ENCODE results near the gene NUDT16. TPM values are rescaled to one million over a fixed set of nuclear protein-coding genes. Genes with fewer than 3 reads are reported as not detected.

Gene NUDT16
- total RNA-seq, 1 experiment from 2014 or later = 42.0 TPM

DNA sequence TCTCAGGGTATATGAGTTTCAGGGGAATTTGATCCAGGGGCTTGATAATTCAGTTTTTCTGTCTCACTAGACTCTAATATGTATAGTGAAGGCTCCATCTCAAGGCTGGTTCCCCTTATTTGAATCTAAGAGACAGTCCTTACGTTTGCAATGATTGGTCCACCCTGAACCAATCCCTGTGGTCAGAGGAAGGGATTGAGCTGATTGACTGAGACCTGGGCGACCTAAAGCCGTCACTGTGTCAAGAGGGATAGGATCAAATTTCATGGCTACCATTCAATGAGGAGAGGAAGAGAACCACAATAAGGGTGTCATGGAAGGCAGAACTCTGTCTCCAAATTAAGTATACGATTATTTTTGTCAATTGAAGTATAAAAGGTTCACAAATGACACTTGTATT lies 16.3 kb downstream of the NUDT16 start:
- no peak overlapping the region for H3K27ac Mint-ChIP-seq (ENCODE audit: unreplicated experiment)
- BruUV-seq (replicated peaks) = no TSS peak
- no peaks in the 10 kb centered on the region for H3K36me3 Mint-ChIP-seq (ENCODE audit: insufficient read depth, unreplicated experiment)
- TF ChIP-seq, protein P1, sequence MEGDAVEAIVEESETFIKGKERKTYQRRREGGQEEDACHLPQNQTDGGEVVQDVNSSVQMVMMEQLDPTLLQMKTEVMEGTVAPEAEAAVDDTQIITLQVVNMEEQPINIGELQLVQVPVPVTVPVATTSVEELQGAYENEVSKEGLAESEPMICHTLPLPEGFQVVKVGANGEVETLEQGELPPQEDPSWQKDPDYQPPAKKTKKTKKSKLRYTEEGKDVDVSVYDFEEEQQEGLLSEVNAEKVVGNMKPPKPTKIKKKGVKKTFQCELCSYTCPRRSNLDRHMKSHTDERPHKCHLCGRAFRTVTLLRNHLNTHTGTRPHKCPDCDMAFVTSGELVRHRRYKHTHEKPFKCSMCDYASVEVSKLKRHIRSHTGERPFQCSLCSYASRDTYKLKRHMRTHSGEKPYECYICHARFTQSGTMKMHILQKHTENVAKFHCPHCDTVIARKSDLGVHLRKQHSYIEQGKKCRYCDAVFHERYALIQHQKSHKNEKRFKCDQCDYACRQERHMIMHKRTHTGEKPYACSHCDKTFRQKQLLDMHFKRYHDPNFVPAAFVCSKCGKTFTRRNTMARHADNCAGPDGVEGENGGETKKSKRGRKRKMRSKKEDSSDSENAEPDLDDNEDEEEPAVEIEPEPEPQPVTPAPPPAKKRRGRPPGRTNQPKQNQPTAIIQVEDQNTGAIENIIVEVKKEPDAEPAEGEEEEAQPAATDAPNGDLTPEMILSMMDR (IDR thresholded peaks at IDR 0.05; ENCODE audit: unreplicated experiment) = no peak
- H3K4me1 Mint-ChIP-seq (ENCODE audit: low read depth, unreplicated experiment) = peaks cover 8% of the 10 kb centered on the region
- no peak overlapping the region for H3K4me3 Mint-ChIP-seq (ENCODE audit: low read depth, unreplicated experiment)
- H3K27me3 Mint-ChIP-seq (ENCODE audit: unreplicated experiment) = no peaks in the 10 kb centered on the region
- peaks cover 2% of the 10 kb centered on the region for H3K9me3 Mint-ChIP-seq (ENCODE audit: low read depth, unreplicated experiment)
- intact Hi-C loops (cut with micrococcal nuclease; ENCODE audit: unreplicated experiment) = no loop called here
- no peak for DNase-seq
- CTCF ChIA-PET = no interaction called here

DNA sequence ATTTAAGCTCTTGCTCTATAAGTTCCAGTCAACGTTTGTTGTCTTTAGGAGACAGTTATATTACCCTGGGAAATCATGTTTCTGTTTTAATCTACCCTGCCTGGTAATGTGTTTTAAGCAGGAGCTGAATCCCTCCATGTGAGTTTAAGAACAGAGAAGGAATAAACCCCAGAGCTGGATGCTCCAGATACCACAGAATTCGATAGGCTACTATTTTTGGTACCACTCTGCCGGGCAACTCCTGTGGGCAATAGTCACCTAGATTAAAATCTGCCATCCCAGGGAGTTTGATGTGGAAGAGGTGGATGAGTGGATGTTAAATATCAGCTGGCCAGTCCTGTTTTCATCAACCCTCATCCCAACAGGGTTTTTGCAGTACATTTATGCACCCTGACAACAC lies 20.4 kb downstream of the NUDT16 start:
- CTCF ChIA-PET = no interaction called here
- peaks cover 17% of the 10 kb centered on the region for H3K4me1 Mint-ChIP-seq (ENCODE audit: low read depth, unreplicated experiment)
- H3K27me3 Mint-ChIP-seq (ENCODE audit: unreplicated experiment) = no peaks in the 10 kb centered on the region
- BruUV-seq (replicated peaks) = no TSS peak
- no peak for DNase-seq
- no peaks in the 10 kb centered on the region for H3K36me3 Mint-ChIP-seq (ENCODE audit: insufficient read depth, unreplicated experiment)
- intact Hi-C loops (cut with micrococcal nuclease; ENCODE audit: unreplicated experiment) = no loop called here
- H3K9me3 Mint-ChIP-seq (ENCODE audit: low read depth, unreplicated experiment) = no peaks in the 10 kb centered on the region
- no peak overlapping the region for H3K27ac Mint-ChIP-seq (ENCODE audit: unreplicated experiment)
- TF ChIP-seq, protein P1 (IDR thresholded peaks at IDR 0.05; ENCODE audit: unreplicated experiment) = no peak
- H3K4me3 Mint-ChIP-seq (ENCODE audit: low read depth, unreplicated experiment) = no peak overlapping the region

DNA sequence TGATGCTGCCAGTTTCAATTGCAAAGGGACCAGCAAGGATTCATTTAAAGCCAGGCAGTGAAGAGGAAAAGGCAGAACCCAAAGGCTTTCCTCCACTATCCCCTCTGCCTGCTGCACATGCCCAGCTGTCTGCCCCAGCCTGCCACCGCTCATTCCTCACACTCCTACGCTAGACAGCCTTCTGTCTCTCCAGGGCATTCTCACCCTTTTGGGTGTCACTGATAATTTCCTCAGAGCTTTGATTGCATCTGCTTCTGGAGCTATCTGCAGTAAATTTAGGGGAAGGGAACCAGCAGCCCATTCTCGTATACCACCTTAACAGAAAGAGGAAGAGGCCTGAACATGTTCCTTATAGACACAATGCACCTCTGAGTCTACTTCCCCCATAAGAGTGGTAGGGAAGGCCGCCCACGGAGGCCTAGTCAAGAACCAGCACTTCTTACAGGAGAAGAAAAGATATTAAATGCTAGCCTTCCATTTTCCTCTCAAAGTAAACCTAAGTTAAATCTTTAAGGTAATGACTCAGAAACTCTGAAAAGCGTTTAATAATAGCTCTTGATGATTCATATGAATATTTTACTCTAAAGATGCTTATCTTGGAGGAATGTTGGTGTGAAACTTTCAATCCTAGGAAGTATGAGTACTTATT lies 20.9 kb downstream of the NUDT16 start:
- no peaks in the 10 kb centered on the region for H3K27me3 Mint-ChIP-seq (ENCODE audit: unreplicated experiment)
- intact Hi-C loops (cut with micrococcal nuclease; ENCODE audit: unreplicated experiment) = no loop called here
- H3K9me3 Mint-ChIP-seq (ENCODE audit: low read depth, unreplicated experiment) = no peaks in the 10 kb centered on the region
- TF ChIP-seq, protein P1 (IDR thresholded peaks at IDR 0.05; ENCODE audit: unreplicated experiment) = no peak
- peaks cover 17% of the 10 kb centered on the region for H3K4me1 Mint-ChIP-seq (ENCODE audit: low read depth, unreplicated experiment)
- DNase-seq = no peak
- H3K27ac Mint-ChIP-seq (ENCODE audit: unreplicated experiment) = no peak overlapping the region
- H3K4me3 Mint-ChIP-seq (ENCODE audit: low read depth, unreplicated experiment) = no peak overlapping the region
- no TSS peak for BruUV-seq (replicated peaks)
- H3K36me3 Mint-ChIP-seq (ENCODE audit: insufficient read depth, unreplicated experiment) = no peaks in the 10 kb centered on the region
- CTCF ChIA-PET = no interaction called here

DNA sequence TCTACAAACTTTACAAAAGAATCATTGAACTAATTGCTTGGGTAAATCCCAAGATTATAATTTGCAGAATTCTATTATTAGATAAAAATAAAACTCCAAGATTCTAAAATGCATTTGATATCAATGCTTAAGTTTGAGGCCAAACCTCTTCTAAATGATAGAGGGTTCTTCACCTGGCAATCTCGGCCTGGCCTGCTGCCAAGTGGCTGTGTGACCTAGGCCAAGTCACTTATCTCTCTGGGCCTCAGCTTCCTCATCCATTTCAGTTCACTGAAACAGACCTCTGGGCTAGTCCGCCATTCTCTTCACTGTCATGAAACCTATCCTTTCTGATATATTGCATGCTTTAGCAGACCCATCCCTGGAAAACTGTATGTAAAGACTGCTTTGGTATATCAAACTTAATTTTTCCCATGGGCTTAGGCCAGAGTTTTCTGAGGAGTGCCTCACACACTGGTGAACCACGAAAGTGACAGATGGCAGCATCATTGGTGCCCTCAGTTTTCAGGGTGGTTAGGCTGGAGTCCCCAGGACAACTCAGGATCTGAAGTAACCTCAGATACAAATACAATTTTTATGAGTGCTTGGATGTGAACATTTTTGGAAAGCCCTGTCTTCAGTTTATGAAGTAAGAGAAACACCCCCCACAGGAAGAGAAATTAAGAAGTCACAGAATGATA lies 21.8 kb downstream of the NUDT16 start:
- no TSS peak for BruUV-seq (replicated peaks)
- CTCF ChIA-PET = no interaction called here
- peaks cover 17% of the 10 kb centered on the region for H3K4me1 Mint-ChIP-seq (ENCODE audit: low read depth, unreplicated experiment)
- H3K4me3 Mint-ChIP-seq (ENCODE audit: low read depth, unreplicated experiment) = no peak overlapping the region
- DNase-seq = no peak
- no peaks in the 10 kb centered on the region for H3K36me3 Mint-ChIP-seq (ENCODE audit: insufficient read depth, unreplicated experiment)
- intact Hi-C loops (cut with micrococcal nuclease; ENCODE audit: unreplicated experiment) = no loop called here
- no peaks in the 10 kb centered on the region for H3K9me3 Mint-ChIP-seq (ENCODE audit: low read depth, unreplicated experiment)
- H3K27me3 Mint-ChIP-seq (ENCODE audit: unreplicated experiment) = no peaks in the 10 kb centered on the region
- TF ChIP-seq, protein P1 (IDR thresholded peaks at IDR 0.05; ENCODE audit: unreplicated experiment) = no peak
- H3K27ac Mint-ChIP-seq (ENCODE audit: unreplicated experiment) = no peak overlapping the region

Measured in Calu3 (cell line).